Measurements from ENCODE around the gene STK39. TPM values are rescaled to one million over a fixed set of nuclear protein-coding genes. Genes with fewer than 3 reads are reported as not detected.

The STK39 gene
- total RNA-seq, 1 experiment from 2014 or later, result 22.1 TPM

GRCh38 chr2:167955264-167955906, 292.0 kb downstream of the STK39 start:
- H3K79me1 ChIP-seq (ENCODE audit: insufficient read depth, low read depth, low read length, poor library complexity, severe bottlenecking), result no peaks in the 10 kb centered on the region
- no peak overlapping the region for H3T11ph ChIP-seq (ENCODE audit: low read length)
- H3K23ac ChIP-seq (ENCODE audit: insufficient read length, low read depth, low read length), result no peak overlapping the region
- no peak overlapping the region for H3K4ac ChIP-seq (ENCODE audit: low read depth, low read length)
- Mint-ChIP-seq H3K4me1 (peaks cover 6 to 8% of the 10 kb centered on the region in 2 experiments), H3K9me3 (no peaks in the 10 kb centered on the region), H3K36me3 (ENCODE audit: insufficient read depth in 1 of 3, low read depth in 3 of 3) (no peaks in the 10 kb centered on the region), H3K4me3 (no peak overlapping the region), H3K27ac (peak overlapping the region in 2 of 3 experiments; percentile 61 to 72; a peak in 1 of 7 replicates), H3K27me3 (ENCODE audit: low read depth) (no peaks in the 10 kb centered on the region)
- H3K27me3 ChIP-seq (ENCODE audit: insufficient read depth, low read length), result no peaks in the 10 kb centered on the region
- no peak overlapping the region for H3K27ac ChIP-seq (ENCODE audit: insufficient read length, low read depth, low read length)
- no peaks in the 10 kb centered on the region for H3K9me3 ChIP-seq (ENCODE audit: control insufficient read depth, low read depth, low read length)
- H2BK20ac ChIP-seq (ENCODE audit: low read depth, low read length, poor library complexity, severe bottlenecking), result no peak overlapping the region
- H3K4me2 ChIP-seq (ENCODE audit: insufficient read depth, insufficient read length, low read length), result no peak overlapping the region
- H3K23me2 ChIP-seq (ENCODE audit: insufficient read length, low read depth, low read length, poor library complexity, severe bottlenecking), result no peaks in the 10 kb centered on the region
- no peak overlapping the region for H2AK5ac ChIP-seq (ENCODE audit: insufficient read length, low read length)
- H3K79me2 ChIP-seq (ENCODE audit: insufficient read depth, low read length), result no peaks in the 10 kb centered on the region
- no peaks in the 10 kb centered on the region for H3K4me1 ChIP-seq (ENCODE audit: insufficient read depth, low read length)
- no peak overlapping the region for H3K18ac ChIP-seq (ENCODE audit: insufficient read length, low read depth, low read length)
- no peak for DNase-seq
- H4K8ac ChIP-seq (replicated peaks; ENCODE audit: insufficient read length, low read depth, low read length), result no peak overlapping the region
- TF ChIP-seq CTCF (conservative IDR thresholded peaks at IDR 0.05), result no peak
- WGBS (ENCODE audit: extremely low coverage, insufficient read length, low lambda C conversion rate), result no CpG with 5 or more reads among the region's 6 CpGs
- no peak overlapping the region for H3K14ac ChIP-seq (ENCODE audit: insufficient read depth, low read length)
- H4K5ac ChIP-seq (ENCODE audit: insufficient read length, low read depth, low read length), result no peak overlapping the region
- H3K56ac ChIP-seq (ENCODE audit: insufficient read length, low read depth, low read length), result no peak overlapping the region
- H2BK120ac ChIP-seq (ENCODE audit: low read depth, low read length, poor library complexity, severe bottlenecking), result no peak overlapping the region
- no peak overlapping the region for H2AFZ ChIP-seq (ENCODE audit: low read length)
- H4K91ac ChIP-seq (ENCODE audit: insufficient read length, low read depth, low read length), result no peak overlapping the region
- H3K9ac ChIP-seq (ENCODE audit: extremely low read depth, insufficient read length, low read length), result no peak overlapping the region
- H4K20me1 ChIP-seq (ENCODE audit: control insufficient read depth, insufficient read depth, insufficient read length), result no peaks in the 10 kb centered on the region
- no peak overlapping the region for H2BK5ac ChIP-seq (ENCODE audit: insufficient read length, low read length)
- H2BK12ac ChIP-seq (ENCODE audit: insufficient read length, low read depth, low read length), result no peak overlapping the region
- no peak overlapping the region for H2BK15ac ChIP-seq (ENCODE audit: low read depth, low read length)
